ENCODE results near the gene RAP1GAP2.

DNA sequence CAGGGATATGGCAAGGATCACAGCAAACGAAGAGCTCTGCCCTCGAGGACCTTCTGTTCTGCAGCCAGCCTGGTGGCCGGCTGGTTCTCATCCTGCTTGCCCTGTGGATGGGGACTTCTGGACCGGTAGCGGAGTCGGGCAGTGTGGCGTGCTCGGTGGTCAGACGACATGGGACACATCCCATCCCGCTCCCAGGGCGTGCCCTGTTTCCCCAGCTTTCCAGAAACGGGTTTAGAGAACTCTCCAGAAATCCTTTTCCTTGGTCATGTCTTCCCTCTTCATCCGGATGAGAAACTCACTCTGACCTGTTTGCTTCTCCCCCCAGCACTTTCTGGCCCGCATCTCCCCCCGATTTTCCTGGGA lies 151.3 kb downstream of the RAP1GAP2 start:
- no peak for TF ChIP-seq POLR2A (IDR thresholded peaks at IDR 0.05)
- TF ChIP-seq, protein P1, sequence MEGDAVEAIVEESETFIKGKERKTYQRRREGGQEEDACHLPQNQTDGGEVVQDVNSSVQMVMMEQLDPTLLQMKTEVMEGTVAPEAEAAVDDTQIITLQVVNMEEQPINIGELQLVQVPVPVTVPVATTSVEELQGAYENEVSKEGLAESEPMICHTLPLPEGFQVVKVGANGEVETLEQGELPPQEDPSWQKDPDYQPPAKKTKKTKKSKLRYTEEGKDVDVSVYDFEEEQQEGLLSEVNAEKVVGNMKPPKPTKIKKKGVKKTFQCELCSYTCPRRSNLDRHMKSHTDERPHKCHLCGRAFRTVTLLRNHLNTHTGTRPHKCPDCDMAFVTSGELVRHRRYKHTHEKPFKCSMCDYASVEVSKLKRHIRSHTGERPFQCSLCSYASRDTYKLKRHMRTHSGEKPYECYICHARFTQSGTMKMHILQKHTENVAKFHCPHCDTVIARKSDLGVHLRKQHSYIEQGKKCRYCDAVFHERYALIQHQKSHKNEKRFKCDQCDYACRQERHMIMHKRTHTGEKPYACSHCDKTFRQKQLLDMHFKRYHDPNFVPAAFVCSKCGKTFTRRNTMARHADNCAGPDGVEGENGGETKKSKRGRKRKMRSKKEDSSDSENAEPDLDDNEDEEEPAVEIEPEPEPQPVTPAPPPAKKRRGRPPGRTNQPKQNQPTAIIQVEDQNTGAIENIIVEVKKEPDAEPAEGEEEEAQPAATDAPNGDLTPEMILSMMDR (IDR thresholded peaks at IDR 0.05), result no peak
- TF ChIP-seq POLR2AphosphoS5 (IDR thresholded peaks at IDR 0.05), result no peak
- TF ChIP-seq EP300 (IDR thresholded peaks at IDR 0.05), result no peak
